ENCODE results near the gene BRI3BP.

BRI3BP gene, protein sequence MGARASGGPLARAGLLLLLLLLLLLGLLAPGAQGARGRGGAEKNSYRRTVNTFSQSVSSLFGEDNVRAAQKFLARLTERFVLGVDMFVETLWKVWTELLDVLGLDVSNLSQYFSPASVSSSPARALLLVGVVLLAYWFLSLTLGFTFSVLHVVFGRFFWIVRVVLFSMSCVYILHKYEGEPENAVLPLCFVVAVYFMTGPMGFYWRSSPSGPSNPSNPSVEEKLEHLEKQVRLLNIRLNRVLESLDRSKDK

DNA sequence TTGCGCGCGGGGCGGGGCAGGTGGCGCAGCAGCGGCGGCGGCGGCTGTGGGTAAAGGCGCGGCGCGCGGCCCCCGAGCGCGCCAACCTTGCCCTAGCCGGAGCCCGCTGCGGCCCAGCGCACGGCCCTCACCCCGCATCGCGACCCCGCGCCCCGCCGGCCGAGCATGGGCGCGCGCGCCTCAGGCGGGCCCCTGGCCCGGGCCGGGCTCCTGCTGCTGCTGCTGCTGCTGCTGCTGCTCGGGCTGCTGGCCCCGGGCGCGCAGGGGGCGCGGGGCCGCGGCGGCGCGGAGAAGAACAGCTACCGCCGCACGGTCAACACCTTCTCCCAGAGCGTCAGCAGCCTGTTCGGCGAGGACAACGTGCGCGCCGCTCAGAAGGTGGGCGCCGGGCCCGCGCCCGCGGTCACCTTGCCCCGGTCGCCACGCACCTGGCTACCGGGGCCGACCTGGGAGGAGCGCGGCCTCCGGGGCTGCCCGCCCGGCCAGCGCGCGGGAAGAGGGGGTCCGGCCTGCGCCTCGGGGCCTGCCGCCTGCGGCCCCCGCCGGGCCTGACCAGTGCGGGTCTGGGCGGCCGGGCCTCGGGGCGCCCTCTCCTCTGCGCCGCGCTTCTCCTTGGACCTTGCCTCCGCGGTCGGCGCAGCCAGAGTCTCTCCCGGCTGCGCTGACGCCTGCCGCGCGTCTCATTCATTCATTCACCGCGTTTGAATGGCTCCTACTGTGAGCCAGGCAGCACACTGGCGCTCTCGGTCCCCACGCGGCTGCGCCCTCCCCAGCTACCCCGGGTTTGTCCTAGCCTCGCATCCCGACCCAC, at the start of gene BRI3BP:
Gene BRI3BP, plus strand, starts transcription at position 20 of the 811 bp plus-strand sequence. Its CDS starts 146 bp downstream, at position 166.
- TF ChIP-seq EZH2phosphoT487 (IDR thresholded peaks at IDR 0.05; ENCODE audit: low read length): no peak
- no peak for TF ChIP-seq EZH2 (optimal IDR thresholded peaks at IDR 0.05; ENCODE audit: low read depth, low read length)
- TF ChIP-seq, protein P1, sequence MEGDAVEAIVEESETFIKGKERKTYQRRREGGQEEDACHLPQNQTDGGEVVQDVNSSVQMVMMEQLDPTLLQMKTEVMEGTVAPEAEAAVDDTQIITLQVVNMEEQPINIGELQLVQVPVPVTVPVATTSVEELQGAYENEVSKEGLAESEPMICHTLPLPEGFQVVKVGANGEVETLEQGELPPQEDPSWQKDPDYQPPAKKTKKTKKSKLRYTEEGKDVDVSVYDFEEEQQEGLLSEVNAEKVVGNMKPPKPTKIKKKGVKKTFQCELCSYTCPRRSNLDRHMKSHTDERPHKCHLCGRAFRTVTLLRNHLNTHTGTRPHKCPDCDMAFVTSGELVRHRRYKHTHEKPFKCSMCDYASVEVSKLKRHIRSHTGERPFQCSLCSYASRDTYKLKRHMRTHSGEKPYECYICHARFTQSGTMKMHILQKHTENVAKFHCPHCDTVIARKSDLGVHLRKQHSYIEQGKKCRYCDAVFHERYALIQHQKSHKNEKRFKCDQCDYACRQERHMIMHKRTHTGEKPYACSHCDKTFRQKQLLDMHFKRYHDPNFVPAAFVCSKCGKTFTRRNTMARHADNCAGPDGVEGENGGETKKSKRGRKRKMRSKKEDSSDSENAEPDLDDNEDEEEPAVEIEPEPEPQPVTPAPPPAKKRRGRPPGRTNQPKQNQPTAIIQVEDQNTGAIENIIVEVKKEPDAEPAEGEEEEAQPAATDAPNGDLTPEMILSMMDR (IDR thresholded peaks at IDR 0.05; ENCODE audit: low read length): no peak
- Histone ChIP-seq H3F3A (ENCODE audit: insufficient read depth, low read length) (peaks cover 9% of the 10 kb centered on the region; the same call in 1 of the 2 replicates), H3K79me2 (ENCODE audit: low read length) (peaks cover 45% of the 10 kb centered on the region), H2AFZ (ENCODE audit: low read length) (peak within 1 kb of the TSS; percentile 79), H3K9ac (ENCODE audit: low read length) (peak within 1 kb of the TSS; percentile 64), H3K36me3 (replicated peaks; ENCODE audit: insufficient read depth, low read length) (no peaks in the 10 kb centered on the region), H3K4me2 (ENCODE audit: low read depth, low read length) (peak within 1 kb of the TSS; percentile 91), H3K4me3 (ENCODE audit: low read length) (peak within 1 kb of the TSS; percentile 79), H3K9me3 (replicated peaks; ENCODE audit: insufficient read depth, low read length) (no peaks in the 10 kb centered on the region), H4K20me1 (ENCODE audit: insufficient read depth, low read length) (no peaks in the 10 kb centered on the region), H3K27ac (ENCODE audit: low read length) (peak within 1 kb of the TSS; percentile 73), H3K9me2 (replicated peaks; ENCODE audit: insufficient read depth, low read length) (no peaks in the 10 kb centered on the region), H3K27me3 (replicated peaks; ENCODE audit: insufficient read depth, low read length) (no peaks in the 10 kb centered on the region), H3K4me1 (ENCODE audit: low read length) (0 out of 2 replicates have a peak, but pooled peaks cover 3% of the 10 kb centered on the region)
- DNase-seq: peak; percentile 56

DNA sequence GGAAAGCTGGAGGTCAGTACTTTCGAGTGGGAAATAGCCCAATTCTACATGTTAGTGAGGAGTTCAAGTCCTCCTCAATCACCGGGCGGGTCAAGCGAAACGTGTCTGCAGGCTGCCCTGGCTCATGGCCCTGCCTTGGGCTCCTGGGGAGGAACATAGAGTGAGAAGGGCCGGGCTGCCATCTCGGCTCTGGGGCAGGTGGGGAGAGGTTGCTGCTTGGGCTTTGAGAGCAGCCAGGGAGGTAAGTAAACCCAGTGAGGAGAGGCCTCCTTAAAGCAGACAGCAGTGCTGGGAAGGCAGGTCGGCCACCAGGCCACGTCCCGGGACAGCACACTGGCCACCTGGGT, 47.0 kb upstream of the BRI3BP start:
- H3K36me3 ChIP-seq (replicated peaks; ENCODE audit: insufficient read depth, low read length): no peaks in the 10 kb centered on the region
- TF ChIP-seq, protein P1 (IDR thresholded peaks at IDR 0.05; ENCODE audit: low read length): no peak
- TF ChIP-seq EZH2phosphoT487 (IDR thresholded peaks at IDR 0.05; ENCODE audit: low read length): no peak
- TF ChIP-seq EZH2 (optimal IDR thresholded peaks at IDR 0.05; ENCODE audit: low read depth, low read length): no peak

DNA sequence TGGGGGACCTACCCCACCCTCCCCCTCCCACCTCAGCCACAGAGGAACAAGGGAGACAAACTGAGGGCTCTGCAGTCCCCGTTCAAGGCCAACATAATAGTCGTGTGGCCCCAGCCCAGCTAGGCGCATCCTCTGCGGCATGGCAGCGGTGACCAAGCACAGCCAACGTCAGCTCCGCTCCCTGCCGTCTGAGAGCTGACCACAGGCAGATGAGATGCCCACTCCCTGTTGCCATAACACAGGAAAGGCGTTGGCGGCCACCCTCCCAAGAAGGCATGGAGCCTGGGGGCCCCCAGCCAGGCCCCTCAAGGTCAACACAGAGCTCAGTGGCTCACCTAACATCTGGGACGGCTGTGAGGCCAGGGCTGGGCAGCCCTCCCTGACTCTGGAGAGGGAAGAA, 46.4 kb upstream of the BRI3BP start:
- H3K9ac ChIP-seq (ENCODE audit: low read length): no peak overlapping the region
- no peaks in the 10 kb centered on the region for H3K4me1 ChIP-seq (ENCODE audit: low read length)
- H4K20me1 ChIP-seq (ENCODE audit: insufficient read depth, low read length): no peaks in the 10 kb centered on the region
- H3F3A ChIP-seq (ENCODE audit: insufficient read depth, low read length): no peaks in the 10 kb centered on the region
- H3K9me2 ChIP-seq (replicated peaks; ENCODE audit: insufficient read depth, low read length): no peaks in the 10 kb centered on the region
- H3K36me3 ChIP-seq (replicated peaks; ENCODE audit: insufficient read depth, low read length): no peaks in the 10 kb centered on the region
- no peaks in the 10 kb centered on the region for H3K79me2 ChIP-seq (ENCODE audit: low read length)
- no peak overlapping the region for H3K27ac ChIP-seq (ENCODE audit: low read length)
- H3K4me3 ChIP-seq (ENCODE audit: low read length): no peak overlapping the region
- H3K4me2 ChIP-seq (ENCODE audit: low read depth, low read length): no peak overlapping the region
- no peaks in the 10 kb centered on the region for H3K27me3 ChIP-seq (replicated peaks; ENCODE audit: insufficient read depth, low read length)
- TF ChIP-seq EZH2 (optimal IDR thresholded peaks at IDR 0.05; ENCODE audit: low read depth, low read length): no peak
- no peak for TF ChIP-seq EZH2phosphoT487 (IDR thresholded peaks at IDR 0.05; ENCODE audit: low read length)
- TF ChIP-seq, protein P1 (IDR thresholded peaks at IDR 0.05; ENCODE audit: low read length): no peak
- H2AFZ ChIP-seq (ENCODE audit: low read length): no peak overlapping the region
- no peaks in the 10 kb centered on the region for H3K9me3 ChIP-seq (replicated peaks; ENCODE audit: insufficient read depth, low read length)
- DNase-seq: no peak

More for the DNA sequence above, 47.0 kb upstream of the BRI3BP start:
- H3K4me1 ChIP-seq (ENCODE audit: low read length): no peaks in the 10 kb centered on the region
- H3K27me3 ChIP-seq (replicated peaks; ENCODE audit: insufficient read depth, low read length): no peaks in the 10 kb centered on the region
- no peak overlapping the region for H3K4me2 ChIP-seq (ENCODE audit: low read depth, low read length)
- no peak overlapping the region for H3K4me3 ChIP-seq (ENCODE audit: low read length)
- no peak overlapping the region for H2AFZ ChIP-seq (ENCODE audit: low read length)
- no peak overlapping the region for H3K9ac ChIP-seq (ENCODE audit: low read length)
- no peak for DNase-seq
- H3K27ac ChIP-seq (ENCODE audit: low read length): no peak overlapping the region
- no peaks in the 10 kb centered on the region for H3K9me3 ChIP-seq (replicated peaks; ENCODE audit: insufficient read depth, low read length)
- H4K20me1 ChIP-seq (ENCODE audit: insufficient read depth, low read length): no peaks in the 10 kb centered on the region
- no peaks in the 10 kb centered on the region for H3F3A ChIP-seq (ENCODE audit: insufficient read depth, low read length)
- no peaks in the 10 kb centered on the region for H3K9me2 ChIP-seq (replicated peaks; ENCODE audit: insufficient read depth, low read length)
- H3K79me2 ChIP-seq (ENCODE audit: low read length): no peaks in the 10 kb centered on the region

Data from MM.1S (cell line).